OCI-LY7 (cell line): ENCODE measurements around the gene NBL1. TPM values are rescaled to one million over a fixed set of nuclear protein-coding genes. Genes with fewer than 3 reads are reported as not detected.
"Not testable (repeated sequence)": the region's sequence is repeated elsewhere in the genome, so short reads cannot be mapped to it uniquely, and the experiment has no call there.

Source experiments
- BruUV-seq: library from RNA; stranded (reverse); fragments of 400-500 nt; replicated peaks from 2 replicates; lab custom pipeline; 2021; lab: Mats Ljungman, UMichigan
- CTCF ChIA-PET: fragments of 300-600 bp; sonication (Branson Sonifier 250); formaldehyde crosslinking; loops from one replicate; lab custom pipeline; 2022; ENCODE audit warnings: antibody characterized with exemption; ENCODE audit not compliant: unreplicated experiment; lab: Charles Lee
- POLR2A ChIA-PET: fragments of 300-600 bp; sonication (Branson Sonifier 250); formaldehyde crosslinking; loops from one replicate; lab custom pipeline; 2022; ENCODE audit warnings: antibody characterized with exemption; lab: Charles Lee
- DNase-seq: peaks from one replicate; pipeline ENCODE4 v3.0.0-alpha.2; 2015; ENCODE audit warnings: low spot score
- H2AFZ ChIP-seq: fragments of 200-600 bp; sonication (generic), shearing (Covaris generic); 2 replicates; pipeline ENCODE4 v1.6.1; 2014; ENCODE audit warnings: mild to moderate bottlenecking, antibody characterized with exemption, low read length, moderate library complexity
- H3K27ac ChIP-seq: fragments of 200-600 bp; sonication (generic); 2 replicates; pipeline ENCODE4 v1.5.1; 2014; ENCODE audit warnings: mixed run types, low read depth, mild to moderate bottlenecking, moderate library complexity, low read length, inconsistent platforms; ENCODE audit not compliant: poor library complexity, severe bottlenecking
- H3K36me3 ChIP-seq: fragments of 200-600 bp; sonication (generic); 2 replicates; pipeline ENCODE4 v1.6.1; 2014; ENCODE audit warnings: mild to moderate bottlenecking, antibody characterized with exemption, low read length, moderate library complexity, mixed read lengths; ENCODE audit not compliant: insufficient read depth
- H3K4me1 ChIP-seq: fragments of 200-600 bp; sonication (generic); 2 replicates; pipeline ENCODE4 v1.5.1; 2014; ENCODE audit warnings: mild to moderate bottlenecking, low read length; ENCODE audit not compliant: insufficient read depth, poor library complexity, severe bottlenecking
- H3K4me2 ChIP-seq: fragments of 200-600 bp; sonication (generic); 2 replicates; pipeline ENCODE4 v1.6.1; 2014; ENCODE audit warnings: mild to moderate bottlenecking, low read length
- H3K4me3 ChIP-seq: fragments of 200-600 bp; sonication (generic); 2 replicates; pipeline ENCODE4 v1.5.1; 2014; ENCODE audit warnings: mild to moderate bottlenecking, low read depth, low read length; ENCODE audit not compliant: poor library complexity, severe bottlenecking
- H3K79me2 ChIP-seq: fragments of 200-600 bp; sonication (generic); 2 replicates; pipeline ENCODE4 v1.6.1; 2016; ENCODE audit warnings: low read depth, mild to moderate bottlenecking, low read length, moderate library complexity, mixed read lengths; ENCODE audit not compliant: insufficient read depth
- H3K9me2 ChIP-seq: fragments of 200-600 bp; sonication (generic); 2 replicates; pipeline ENCODE4 v1.6.1; 2016; ENCODE audit warnings: mild to moderate bottlenecking, low read length, mixed read lengths; ENCODE audit not compliant: insufficient read depth
- H3K9me3 ChIP-seq: fragments of 200-600 bp; sonication (generic); 2 replicates; pipeline ENCODE4 v1.6.1; 2014; ENCODE audit warnings: mild to moderate bottlenecking, mixed run types, low read length, mixed read lengths
- H4K20me1 ChIP-seq: fragments of 200-600 bp; sonication (generic); 2 replicates; pipeline ENCODE4 v1.6.1; 2014; ENCODE audit warnings: mild to moderate bottlenecking, antibody characterized with exemption, low read length, moderate library complexity, mixed read lengths; ENCODE audit not compliant: insufficient read depth
- EZH2phosphoT487 ChIP-seq: fragments of 200-600 bp; sonication (generic); IDR thresholded peaks from 2 replicates; pipeline ENCODE4 v1.6.1; 2018; ENCODE audit warnings: low read depth, borderline replicate concordance, mild to moderate bottlenecking, mixed run types, antibody characterized with exemption, low read length, moderate library complexity, mixed read lengths
- intact Hi-C: fragments of 100-400 bp; cut with micrococcal nuclease; formaldehyde crosslinking; loops from one replicate; pipeline ENCODE4 v1.10.0; 2022; ENCODE audit not compliant: unreplicated experiment
- total RNA-seq, 2 experiments: library from RNA; depleted of rRNA in 1 of 2; stranded (reverse); fragments of >200 nt in 1 of 2; shearing (Covaris generic) in 1 of 2; gene quantifications; 2 replicates each; pipeline ENCODE4 v1.2.3, GENCODE V29; 2014 to 2022
- TF ChIP-seq, protein P1 (sequence below): fragments of 200-600 bp; sonication (generic); conservative IDR thresholded peaks from 2 replicates; pipeline ENCODE4 v1.5.1; 2014; ENCODE audit warnings: mild to moderate bottlenecking, antibody characterized with exemption, low read length, moderate library complexity, mixed read lengths

Gene NBL1
- total RNA-seq, 2 experiments from 2014 or later = not detected

DNA sequence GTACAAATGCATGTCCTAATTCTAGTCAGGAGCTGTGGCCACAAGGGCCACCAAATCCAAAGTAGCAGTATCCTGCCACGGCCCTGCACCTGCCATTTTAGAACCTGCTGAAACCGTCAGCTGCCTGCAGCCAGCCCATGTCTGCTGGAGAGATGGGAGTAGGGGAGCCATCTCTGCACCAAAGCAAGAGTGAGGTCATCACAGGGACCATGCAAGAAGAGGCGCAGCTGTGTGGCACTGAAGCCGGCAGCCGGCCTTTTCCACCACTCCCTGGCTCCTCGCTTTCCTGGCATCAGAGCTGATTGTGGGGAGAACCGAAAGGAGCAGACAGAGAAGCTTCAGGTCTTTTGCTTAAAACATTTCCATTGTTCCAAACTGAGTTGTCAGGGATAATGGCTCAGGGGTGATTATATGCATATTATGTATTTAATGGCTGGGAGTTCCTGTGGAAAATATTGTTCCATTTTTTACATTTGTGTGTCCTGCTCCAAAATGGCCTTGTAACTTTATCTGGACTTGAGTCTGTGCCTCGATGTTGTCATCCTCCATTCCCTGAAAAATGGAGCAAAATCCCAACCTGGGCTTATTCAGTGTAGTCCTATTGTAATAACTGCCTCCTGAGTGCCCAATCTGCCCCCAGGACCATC is 18.7 kb upstream of the NBL1 start:
- Histone ChIP-seq H3K9me2 (no peaks in the 10 kb centered on the region), H3K27ac (no peak overlapping the region), H3K4me2 (no peak overlapping the region), H3K9me3 (no peaks in the 10 kb centered on the region), H3K79me2 (0 out of 2 replicates have a peak, but pooled peaks cover 8% of the 10 kb centered on the region), H3K4me1 (no peaks in the 10 kb centered on the region), H4K20me1 (peaks cover 5% of the 10 kb centered on the region; the same call in 1 of the 2 replicates), H3K36me3 (peaks cover 81% of the 10 kb centered on the region), H2AFZ (no peak overlapping the region), H3K4me3 (no peak overlapping the region)
- intact Hi-C loops = no loop called here
- BruUV-seq = no TSS peak
- POLR2A ChIA-PET = interaction anchor here (0.6 to 0.9 kb wide), 2 partner anchors 8 to 37 kb away, joined by 3 read pairs; no protein-coding TSS in a partner anchor
- TF ChIP-seq EZH2phosphoT487 = no peak
- TF ChIP-seq, protein P1, sequence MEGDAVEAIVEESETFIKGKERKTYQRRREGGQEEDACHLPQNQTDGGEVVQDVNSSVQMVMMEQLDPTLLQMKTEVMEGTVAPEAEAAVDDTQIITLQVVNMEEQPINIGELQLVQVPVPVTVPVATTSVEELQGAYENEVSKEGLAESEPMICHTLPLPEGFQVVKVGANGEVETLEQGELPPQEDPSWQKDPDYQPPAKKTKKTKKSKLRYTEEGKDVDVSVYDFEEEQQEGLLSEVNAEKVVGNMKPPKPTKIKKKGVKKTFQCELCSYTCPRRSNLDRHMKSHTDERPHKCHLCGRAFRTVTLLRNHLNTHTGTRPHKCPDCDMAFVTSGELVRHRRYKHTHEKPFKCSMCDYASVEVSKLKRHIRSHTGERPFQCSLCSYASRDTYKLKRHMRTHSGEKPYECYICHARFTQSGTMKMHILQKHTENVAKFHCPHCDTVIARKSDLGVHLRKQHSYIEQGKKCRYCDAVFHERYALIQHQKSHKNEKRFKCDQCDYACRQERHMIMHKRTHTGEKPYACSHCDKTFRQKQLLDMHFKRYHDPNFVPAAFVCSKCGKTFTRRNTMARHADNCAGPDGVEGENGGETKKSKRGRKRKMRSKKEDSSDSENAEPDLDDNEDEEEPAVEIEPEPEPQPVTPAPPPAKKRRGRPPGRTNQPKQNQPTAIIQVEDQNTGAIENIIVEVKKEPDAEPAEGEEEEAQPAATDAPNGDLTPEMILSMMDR = no peak
- CTCF ChIA-PET = no interaction called here
- no peak for DNase-seq

DNA sequence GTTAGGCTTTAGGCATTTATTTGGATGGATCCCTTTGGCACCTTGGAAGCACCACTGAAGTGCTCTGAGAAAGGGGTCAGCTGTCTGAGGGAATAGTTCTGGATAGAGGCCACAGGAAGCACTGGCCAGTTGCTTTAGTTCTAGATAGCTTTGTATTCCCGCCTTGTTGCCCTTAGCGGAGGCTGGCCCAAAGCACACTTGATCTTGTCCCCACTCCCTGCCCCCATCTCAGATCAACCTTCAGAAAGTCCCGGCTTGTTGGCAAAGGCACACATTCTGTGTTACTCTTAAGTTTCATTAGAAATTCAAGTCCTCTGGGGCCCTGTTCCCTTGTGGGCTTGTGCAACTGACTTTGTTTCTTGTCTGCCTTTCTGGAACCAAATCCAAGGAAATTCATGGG is 15.2 kb upstream of the NBL1 start:
- Histone ChIP-seq H3K4me1 (no peaks in the 10 kb centered on the region), H3K9me2 (no peaks in the 10 kb centered on the region), H3K9me3 (no peaks in the 10 kb centered on the region), H3K4me3 (no peak overlapping the region), H2AFZ (no peak overlapping the region), H4K20me1 (no peaks in the 10 kb centered on the region), H3K4me2 (no peak overlapping the region), H3K79me2 (no peaks in the 10 kb centered on the region), H3K36me3 (peaks cover 51% of the 10 kb centered on the region), H3K27ac (no peak overlapping the region)
- POLR2A ChIA-PET = interaction anchor here (1.2 kb wide), 1 partner anchor 40 kb away, joined by 3 read pairs; no protein-coding TSS in a partner anchor
- DNase-seq = no peak
- intact Hi-C loops = no loop called here
- TF ChIP-seq, protein P1 = no peak
- no peak for TF ChIP-seq EZH2phosphoT487
- BruUV-seq = no TSS peak
- CTCF ChIA-PET = no interaction called here

DNA sequence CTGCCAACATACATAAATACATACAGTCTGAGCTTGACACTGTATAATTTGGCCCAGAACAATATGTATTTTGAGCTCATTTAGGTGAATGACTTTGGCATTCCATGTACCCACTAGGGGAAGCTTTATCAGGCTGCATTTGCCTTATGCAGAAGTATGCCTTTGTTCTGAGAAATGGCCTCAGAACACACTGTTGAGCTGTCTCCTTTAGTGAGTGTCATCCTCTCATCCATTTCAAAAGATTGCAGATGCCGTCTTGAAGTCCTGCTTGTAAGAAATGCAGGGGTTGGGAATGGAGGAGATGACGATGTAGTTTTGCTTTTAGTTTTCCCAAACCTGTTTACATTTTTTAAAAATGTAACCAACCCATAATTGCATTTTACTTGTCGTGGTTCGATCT is 14.8 kb upstream of the NBL1 start:
- CTCF ChIA-PET = no interaction called here

DNA sequence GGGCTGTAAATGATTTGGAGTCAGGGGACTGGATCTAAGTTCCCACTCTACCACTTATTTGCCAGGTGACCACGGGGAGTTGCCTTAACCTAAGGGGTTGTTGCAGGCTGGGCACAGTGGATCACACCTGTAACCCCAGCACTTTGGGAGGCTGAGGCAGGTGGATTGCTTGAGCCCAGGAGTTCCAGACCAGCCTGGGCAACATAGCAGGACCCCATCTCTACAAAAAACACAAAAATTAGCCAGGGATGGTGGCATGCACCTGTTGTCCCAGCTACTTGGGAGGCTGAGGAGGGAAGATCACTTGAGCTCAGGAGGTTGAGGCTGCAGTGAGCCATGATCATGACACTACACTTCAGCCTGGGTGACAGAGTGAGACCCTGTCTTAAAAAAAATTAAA is 13.9 kb upstream of the NBL1 start:
- H3K4me1 ChIP-seq, H3K79me2 ChIP-seq, BruUV-seq, intact Hi-C loops, H3K27ac ChIP-seq, H3K4me3 ChIP-seq, CTCF ChIA-PET, H2AFZ ChIP-seq, H3K4me2 ChIP-seq, H3K9me2 ChIP-seq, H4K20me1 ChIP-seq, H3K9me3 ChIP-seq, DNase-seq: not testable (repeated sequence)
- H3K36me3 ChIP-seq = peaks cover 40% of the 10 kb centered on the region
- POLR2A ChIA-PET = interaction anchor here (0.6 to 1.2 kb wide), 2 partner anchors 13 to 144 kb away, joined by 3 read pairs; no protein-coding TSS in a partner anchor

More for the DNA sequence above, 14.8 kb upstream of the NBL1 start:
- BruUV-seq = no TSS peak
- Histone ChIP-seq H3K4me3 (no peak overlapping the region), H3K27ac (no peak overlapping the region), H3K9me2 (no peaks in the 10 kb centered on the region), H3K4me2 (no peak overlapping the region), H3K9me3 (no peaks in the 10 kb centered on the region), H3K36me3 (peaks cover 48% of the 10 kb centered on the region), H3K79me2 (no peaks in the 10 kb centered on the region), H3K4me1 (no peaks in the 10 kb centered on the region), H4K20me1 (no peaks in the 10 kb centered on the region), H2AFZ (no peak overlapping the region)
- no peak for DNase-seq
- intact Hi-C loops = no loop called here
- no peak for TF ChIP-seq EZH2phosphoT487
- TF ChIP-seq, protein P1 = no peak
- POLR2A ChIA-PET = interaction anchor here (1.2 kb wide), 1 partner anchor 39 kb away, joined by 3 read pairs; no protein-coding TSS in a partner anchor
